Activated CD4-positive, alpha-beta T cell treated with anti-CD3 and anti-CD28 coated beads for 24 hours (primary cell): Measurements from ENCODE around the gene EXOC4.
"Not testable (repeated sequence)": the region's sequence is repeated elsewhere in the genome, so short reads cannot be mapped to it uniquely, and the experiment has no call there.

Experiments used
- DNase-seq, 2 donors: peaks; one replicate each; pipeline ENCODE4 v3.0.0-alpha.2; 2020; ENCODE audit warnings: low read depth in 2 of 2

EXOC4 gene

DNA sequence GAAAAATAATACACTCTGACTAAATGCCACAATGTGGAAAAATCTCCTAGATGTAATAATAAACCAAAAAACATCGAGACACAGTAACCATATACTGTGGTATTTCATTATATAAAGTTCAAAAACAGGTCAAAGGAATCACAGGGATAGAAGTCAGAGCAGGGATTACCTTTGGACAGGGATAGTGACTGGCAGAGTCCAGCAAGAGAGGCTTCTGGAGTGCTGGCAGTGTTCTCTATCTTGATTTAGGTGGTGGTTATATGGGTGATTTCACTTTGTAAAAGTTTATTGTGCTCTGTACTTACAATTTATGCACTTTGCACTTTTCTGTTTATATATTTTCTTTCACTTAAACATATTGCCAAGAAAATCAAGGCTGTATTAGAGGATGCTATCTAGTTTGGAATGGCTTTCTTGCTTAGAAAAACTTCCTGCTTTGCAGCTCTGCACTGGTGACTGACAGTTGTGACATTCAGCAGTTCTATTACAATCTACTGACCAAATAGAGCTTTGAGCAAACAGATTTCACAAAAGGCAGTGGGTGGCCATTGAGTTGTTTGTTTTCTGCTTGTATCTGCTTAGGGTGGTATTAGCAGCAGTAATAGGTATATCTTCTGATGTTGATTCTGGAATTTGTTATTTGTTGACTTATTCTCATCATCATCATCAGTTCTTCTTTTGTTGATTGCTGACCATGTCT is 610.6 kb downstream of the EXOC4 start:
- no peak for DNase-seq

DNA sequence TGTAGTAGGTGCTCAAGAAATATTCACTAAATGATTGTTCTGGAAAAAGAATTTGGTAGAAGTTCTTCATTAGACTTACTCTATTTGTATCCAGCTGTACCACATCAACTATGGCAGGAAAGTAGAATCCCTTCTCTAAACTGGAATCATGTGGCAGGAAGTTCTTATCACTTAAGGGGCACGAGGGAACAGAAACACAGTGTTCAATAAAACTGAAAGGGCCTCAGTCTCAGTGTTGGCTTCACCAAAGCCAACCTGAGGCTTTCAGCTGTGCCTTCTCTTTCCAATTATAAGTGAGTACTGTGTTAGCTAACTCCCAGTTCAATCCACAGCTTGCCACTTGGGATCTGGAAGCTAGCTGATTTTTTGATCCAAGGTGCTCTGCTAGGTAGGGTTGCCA is 616.7 kb downstream of the EXOC4 start:
- DNase-seq: no peak

DNA sequence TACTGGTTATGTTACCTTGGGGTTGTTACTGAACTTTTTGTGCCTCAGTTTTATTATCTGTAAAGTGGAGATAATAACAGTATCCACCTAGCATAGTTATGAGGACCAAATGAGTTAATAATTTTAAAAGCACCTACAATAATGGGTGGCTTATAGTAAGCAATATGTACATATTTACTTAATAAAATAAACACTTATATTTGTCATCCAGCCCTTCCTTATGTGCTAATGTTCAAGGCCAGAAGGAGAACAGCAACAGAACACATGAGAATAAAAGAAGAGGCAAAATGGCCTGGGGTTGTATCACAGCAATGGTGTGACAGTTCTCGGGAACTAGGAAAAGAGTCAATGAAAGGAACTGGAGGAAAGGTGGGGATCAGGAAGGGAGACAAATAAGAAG is 618.9 kb downstream of the EXOC4 start:
- DNase-seq: no peak

DNA sequence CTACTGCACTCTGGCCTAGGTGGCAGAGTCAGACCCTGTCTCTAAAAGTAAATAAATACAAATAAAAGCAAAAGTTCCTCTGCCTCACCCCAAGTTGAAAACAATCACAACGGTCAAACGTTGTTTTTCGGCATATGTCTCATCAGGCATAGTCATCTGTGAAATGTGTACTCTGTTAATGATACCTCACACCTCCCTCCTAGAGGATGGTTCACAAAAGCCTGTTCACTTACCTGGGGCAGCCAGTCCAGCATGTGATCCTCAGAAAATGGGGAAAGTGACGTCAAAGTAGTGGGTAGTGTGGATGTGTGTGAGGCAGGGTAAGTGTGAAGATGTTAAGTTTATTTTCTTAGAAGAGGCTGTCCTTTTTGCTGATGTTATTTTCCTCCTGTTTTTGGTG is 620.3 kb downstream of the EXOC4 start:
- DNase-seq: no peak

DNA sequence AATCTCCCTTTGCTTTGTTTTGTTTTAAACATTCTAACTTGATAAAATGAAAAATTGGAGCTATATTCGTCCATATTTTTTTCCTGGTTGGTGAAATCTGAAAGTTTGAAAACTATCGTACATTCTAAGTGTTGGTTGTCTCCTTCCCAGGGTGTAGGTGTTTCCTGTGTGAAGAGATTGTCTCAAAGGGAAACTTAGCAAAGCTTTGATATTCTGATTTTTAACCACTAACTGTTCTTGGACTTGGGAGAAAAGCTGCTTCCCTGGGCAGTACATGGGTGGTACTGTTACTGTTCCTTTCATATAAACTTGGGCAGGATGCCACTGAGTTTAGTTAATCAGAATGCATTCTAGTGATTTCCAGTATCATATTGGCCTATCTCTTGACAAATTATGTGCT is 620.8 kb downstream of the EXOC4 start:
- no peak for DNase-seq

DNA sequence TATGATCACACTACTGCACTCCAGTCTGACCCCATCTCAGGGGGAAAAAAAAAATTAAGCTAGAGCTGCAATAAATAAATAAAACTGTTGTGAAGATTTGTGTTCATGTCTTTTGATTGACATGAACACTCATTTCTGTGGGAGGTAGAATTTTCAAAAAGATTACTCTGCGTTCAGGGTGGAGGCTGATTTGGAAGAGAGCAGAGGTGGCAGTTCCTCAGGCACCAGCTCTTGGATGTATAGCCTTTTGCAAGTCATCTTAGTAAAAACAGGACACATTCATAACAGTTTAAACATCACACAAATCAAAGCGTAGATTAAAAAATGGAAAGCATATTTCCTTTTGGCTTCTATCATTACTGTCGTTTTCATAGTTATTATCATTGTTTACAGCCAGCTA is 630.7 kb downstream of the EXOC4 start:
- DNase-seq: no peak

DNA sequence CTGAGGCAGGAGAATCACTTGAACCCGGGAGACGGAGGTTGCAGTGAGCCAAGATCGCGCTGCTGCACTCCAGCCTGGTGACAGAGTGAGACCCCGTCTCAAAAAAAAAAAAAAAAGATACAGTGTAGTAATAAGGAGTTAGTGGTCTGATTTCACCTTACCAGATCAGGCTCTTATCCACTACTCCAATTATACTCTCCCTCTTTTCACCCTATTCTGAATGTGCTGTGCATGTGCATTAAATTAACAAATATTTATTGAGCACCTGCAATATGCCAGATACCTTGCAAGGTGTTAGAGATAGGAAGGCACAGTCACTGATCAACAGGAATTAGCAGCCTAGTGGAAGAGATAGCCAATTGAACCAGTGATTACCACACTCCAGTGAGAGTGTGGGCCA is 632.3 kb downstream of the EXOC4 start:
- no peak for DNase-seq

DNA sequence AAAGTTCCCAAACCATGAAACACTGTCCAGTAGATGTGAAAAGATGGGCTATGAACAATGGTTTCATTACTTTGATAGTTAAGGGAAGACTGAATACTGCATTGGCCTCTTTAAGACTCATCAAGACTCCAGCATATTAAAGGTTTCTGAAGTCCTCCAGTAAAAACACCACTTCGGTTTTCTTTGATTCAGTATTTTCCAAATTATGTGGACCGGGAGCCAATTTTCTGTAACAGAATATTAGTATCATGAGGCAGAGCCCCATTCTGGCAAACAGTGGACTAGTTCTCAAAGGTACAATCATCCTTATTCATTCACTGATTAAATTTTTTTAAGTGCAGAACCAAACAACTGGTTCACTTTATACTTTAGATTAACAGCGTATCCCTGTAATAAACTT is 633.2 kb downstream of the EXOC4 start:
- DNase-seq: no peak

DNA sequence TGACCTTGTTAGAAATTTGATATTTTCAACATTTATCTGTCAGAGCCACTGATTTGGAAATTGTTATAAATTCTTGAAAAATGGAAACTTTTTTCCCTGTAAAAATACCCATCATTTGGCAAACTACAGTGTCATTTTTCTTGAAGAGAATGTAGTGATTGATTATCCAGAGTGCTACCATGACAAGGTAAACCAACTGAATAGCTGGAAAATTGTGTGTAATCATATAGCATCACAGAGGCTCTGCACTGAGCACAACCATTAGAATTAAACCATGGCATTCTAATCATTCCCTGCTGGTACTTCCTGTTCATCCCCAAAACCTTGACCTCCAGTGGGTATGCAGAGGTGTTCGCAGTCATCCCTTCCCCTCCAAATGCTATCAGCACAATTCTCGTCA is 633.9 kb downstream of the EXOC4 start:
- no peak for DNase-seq

DNA sequence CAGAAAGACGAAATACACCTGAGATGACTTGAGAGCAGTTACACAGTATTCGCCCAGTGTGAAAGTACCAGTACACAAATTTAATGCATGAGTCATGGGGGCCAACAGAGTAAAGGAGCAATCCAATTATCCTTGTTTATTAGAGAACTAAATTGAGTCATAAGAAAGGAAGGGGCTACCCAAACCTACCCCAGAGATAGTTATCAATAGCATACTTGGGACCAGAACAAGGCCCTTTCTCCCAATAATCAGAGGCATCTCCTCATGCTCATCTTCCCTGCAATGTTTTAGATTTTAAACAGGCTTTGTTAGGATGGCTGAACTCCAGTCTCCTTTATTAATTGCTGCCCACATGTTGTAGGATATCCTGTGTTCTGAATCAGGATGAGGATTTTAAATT is 634.6 kb downstream of the EXOC4 start:
- DNase-seq: no peak

DNA sequence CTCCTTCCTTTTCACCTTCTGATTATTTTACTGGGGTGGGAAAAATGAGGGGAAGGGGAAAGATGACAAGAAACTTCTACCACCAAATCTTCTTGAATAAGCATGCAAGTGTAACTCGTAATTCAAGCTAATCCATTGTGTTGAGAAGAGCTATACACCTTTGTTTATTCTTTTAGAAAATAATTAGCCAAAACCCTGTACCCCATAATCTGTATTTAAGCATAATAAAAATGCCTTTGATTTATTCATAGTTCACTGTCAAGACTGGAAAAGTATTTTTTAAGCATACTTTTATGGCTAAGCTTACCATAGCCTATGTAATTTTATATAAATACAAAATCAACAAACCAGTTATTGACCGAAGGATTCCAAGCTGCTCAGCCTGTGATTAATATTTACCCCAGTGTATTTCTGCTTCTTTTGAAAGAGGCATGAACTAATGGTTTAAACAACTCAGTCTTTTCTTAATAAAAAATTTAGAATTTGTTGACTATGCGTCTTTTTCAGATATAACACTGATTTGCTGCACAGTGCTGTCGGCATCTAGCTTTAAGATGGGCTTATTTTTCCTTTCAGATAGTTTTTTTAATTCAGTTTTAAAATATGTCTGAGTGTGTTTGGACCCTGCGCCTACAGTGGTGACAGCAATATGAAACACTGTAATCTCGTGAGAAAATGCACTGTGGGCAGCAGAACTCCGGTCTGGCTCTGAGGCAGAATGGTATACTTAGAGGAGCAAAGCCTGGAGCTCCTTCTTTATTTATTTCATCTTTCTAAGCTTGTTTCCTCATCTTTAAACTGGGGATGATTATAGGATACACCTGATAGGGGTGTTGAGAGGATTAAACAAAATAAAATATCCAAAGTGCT is 635.4 kb downstream of the EXOC4 start:
- DNase-seq: no peak

DNA sequence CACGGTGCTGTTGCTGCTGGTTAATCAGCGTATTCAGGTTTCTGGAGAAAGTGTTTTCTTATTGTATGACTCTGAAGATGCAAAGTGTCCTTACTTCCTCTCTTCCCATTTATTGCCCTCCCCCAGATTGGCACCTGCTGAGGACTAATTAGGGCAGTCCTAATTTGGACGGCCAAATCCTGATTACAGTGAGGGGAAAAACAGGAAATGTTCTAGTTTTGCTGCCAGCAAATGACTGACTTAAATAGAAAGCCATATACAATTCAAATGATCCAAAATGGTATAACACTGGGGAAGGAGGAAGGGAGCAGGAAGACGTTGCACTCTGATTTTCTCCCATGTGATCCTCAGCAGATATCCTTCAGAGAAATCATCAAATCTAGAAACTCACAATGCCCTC is 651.9 kb downstream of the EXOC4 start:
- DNase-seq: no peak

DNA sequence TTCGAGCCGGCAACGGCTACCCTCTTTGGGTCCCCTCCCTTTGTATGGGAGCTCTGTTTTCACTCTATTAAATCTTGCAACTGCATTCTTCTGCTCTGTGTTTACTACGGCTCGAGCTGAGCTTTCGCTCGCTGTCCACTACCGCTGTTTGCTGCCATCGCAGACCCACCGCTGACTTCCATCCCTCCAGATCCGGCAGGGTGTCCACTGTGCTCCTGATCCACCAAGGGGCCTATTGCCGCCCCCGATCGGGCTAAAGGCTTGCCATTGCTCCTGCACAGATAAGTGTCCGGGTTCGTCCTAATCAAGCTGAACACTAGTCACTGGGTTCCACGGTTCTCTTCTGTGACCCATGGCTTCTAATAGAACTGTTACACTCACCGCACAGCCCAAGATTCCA is 653.7 kb downstream of the EXOC4 start:
- not testable (repeated sequence) for DNase-seq

DNA sequence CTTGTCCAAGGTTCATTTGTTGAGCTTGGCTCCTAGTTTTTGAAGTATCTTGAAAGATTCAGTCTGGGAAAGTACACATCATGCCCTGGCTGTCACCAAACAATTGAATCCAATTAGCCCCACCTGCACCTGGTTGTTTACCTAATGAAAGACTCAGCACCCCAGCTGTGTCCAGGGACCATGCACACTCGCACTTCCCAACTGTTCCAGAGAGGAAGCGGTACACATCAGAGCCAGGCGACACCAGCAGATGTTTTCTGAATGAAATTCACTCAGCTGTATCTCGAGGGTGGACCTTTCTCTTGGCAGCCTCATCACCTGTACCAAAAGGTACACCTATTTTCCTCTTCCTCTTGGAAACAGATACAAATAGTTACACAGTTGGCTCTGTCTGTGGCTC is 657.9 kb downstream of the EXOC4 start:
- DNase-seq: no peak

DNA sequence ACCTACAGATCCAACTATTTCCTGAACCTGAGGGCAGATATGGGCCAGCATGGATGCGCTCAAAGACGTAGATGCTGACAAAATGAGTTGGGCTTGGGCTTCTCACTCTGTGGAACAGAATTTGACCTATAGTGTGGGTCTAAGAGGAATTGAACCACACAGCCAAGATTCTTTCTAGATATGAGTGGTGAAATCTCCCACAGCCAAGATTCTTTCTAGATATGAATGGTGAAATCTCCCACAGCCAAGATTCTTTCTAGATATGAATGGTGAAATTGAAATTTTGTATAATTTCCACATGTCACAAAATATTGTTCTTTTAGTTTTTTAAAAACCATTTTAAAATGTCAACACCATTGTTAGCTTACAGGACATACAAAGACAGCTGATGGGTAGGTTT is 658.8 kb downstream of the EXOC4 start:
- DNase-seq: no peak

DNA sequence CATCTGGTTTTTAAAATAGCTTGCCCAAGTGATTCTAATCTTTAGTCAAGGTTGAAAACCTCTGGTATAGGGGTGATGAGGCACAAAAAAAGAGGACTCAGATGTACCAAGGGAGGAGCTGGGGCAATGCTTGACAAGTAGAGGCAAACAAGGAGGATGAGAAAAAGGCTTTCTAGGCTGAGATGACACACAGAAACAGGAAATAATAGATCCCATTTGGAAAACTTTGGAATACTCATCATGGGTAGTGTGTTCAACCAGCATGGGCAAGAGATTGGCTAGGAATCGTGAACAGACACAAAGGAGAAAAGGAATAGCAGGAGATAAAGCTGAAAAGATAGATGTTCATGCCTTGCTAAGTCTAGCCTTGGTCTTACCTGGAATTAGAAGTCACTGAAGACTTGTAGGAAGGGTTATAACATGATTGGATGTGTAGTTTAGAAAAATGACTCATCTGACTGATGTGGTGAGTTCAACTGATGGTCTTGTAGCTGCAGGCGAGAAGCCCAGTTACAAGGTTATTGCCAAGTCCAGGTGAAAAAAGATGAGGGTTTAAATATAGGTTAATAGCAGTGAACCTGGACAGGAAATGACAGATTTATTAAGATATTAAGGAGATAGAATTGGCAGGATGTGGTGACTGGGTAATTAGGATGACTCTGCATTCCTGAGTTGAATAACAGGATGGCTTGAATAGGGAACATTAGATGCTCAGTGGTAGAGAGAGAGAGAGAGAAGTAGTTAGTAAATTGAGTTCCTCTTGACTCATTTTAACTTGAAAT is 660.2 kb downstream of the EXOC4 start:
- DNase-seq: no peak

DNA sequence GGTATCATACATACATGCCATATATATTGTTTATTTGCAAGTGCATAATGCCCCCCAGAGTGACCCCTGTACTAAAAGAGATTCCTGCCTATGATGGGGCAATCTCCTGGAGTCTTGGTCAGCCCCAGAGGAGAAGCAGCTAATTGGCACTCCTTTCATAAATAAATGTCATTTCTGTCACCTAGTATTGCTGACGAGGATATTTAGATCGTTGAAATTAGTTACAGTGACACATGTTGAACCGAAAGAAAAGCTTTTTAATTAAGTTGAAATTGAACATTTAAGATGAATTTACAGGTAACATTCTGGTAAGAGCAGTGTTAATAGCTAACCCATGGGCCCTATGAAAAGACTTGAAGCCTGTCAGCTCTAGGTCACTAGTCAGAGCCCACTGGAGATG is 663.7 kb downstream of the EXOC4 start:
- DNase-seq: no peak

DNA sequence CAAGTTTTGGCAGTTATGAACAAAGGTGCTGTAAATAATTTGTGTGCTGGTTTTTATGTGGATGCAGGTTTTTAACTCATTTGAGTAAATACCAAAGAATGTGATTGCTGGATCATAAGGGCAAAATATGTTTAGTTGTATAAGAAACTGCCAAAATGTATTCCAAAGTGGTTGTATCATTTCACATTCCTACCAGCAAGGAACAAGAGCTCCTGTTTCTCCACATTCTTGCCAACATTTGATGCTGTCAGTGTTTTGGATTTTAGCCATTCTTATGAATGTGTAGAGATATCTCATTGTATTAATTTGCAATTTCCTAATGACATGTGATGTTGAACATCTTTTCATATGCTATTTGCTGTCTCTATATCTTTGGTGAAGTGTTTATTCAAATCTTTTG is 666.9 kb downstream of the EXOC4 start:
- DNase-seq: no peak

DNA sequence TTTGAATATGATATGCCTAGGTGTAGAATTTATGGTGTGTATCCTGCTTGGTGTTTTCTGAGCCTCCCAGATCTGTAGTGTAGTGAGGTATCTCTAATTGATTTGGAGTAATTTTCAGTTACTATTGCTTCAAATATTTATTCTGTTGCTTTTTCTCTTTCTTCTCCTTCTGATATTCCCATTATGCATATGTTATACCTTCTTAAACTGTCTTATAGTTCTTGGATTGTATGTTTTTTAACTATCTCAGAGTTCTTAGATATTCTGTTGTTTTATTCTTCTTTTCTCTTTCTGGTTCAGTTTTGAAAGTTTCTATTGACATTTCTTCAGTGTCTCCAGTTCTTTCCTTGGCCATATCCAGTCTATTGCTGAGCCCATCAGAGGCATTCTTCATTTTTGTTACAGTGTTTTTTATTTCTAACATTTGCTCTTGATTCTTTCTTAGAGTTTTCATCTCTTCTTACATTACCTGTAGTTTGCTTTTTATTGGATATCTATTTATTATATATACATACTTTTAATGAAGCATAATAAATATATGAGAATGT is 668.8 kb downstream of the EXOC4 start:
- DNase-seq: no peak

DNA sequence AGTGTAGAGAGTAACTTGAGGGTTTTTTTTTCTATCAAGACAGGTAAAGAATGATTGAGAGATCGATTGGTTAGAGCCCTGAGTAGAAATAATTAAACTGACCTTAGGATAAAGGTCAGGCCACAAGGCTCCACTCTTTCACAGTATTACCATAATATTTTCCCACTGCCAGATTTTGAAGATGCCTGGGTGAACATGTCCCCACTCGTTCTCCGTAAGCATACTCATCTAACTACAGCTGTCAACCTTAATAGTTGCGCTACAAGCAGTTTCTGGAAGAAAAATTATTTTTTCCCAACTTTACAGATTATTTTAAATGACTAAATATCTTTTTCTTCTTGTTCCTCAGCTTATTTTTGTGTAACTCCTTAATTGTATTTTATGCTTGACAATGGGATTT is 671.1 kb downstream of the EXOC4 start:
- no peak for DNase-seq

DNA sequence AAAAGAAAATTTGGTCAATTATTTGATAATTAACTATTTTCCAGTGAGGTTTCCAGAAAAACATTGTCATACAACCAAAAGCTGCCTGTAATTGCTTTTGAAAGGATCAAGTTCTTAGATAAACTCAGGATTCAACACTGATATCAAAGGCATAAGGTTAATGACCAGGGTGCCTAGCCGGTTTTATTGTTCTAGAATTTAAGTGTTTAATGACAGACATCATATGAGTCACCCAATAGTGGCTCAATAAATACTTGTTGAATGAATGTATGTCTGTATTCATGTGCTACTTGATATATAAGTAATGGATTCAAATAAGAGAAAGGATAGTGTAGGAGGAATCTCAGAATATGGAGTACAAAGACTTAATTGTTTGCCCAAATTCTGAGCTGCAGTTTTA is 678.2 kb downstream of the EXOC4 start:
- no peak for DNase-seq

DNA sequence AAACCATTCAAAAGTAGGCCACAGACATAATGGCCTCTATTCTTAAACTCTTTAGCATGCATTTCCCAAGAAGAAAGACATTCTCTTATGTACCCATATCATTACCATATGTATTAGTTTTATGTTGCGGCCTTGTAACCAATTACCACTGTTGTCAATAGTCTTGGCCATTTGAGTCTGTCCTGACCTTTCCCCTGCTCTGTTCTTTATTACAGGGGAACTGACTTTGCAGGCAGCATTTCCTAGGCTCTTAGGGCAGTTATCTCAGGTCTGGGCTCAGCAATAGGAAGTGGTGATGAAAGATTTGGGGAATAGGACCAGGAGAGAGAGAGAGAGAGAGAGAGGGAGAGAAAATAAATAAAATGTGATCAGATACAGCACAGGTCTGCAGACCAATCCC is 679.7 kb downstream of the EXOC4 start:
- DNase-seq: no peak
